NCI-H1092 (cell line): ENCODE measurements around the gene GPR3.
"Not testable (repeated sequence)": the region's sequence is repeated elsewhere in the genome, so short reads cannot be mapped to it uniquely, and the experiment has no call there.

Source experiments
- DNase-seq: peaks from one replicate; lab custom pipeline; 2025; lab: John Stamatoyannopoulos, UW

Gene GPR3

GRCh38 chr1:27380224-27380623 lies 12.2 kb upstream of the GPR3 start:
- no peak for DNase-seq

- DNase-seq = no peak
Measured at GRCh38 chr1:27380766-27381733, 11.4 kb upstream of the GPR3 start.

- no peak for DNase-seq
Measured at GRCh38 chr1:27381969-27382762, 10.3 kb upstream of the GPR3 start.

- DNase-seq = no peak
Measured at GRCh38 chr1:27383039-27383605, 9.3 kb upstream of the GPR3 start, which contains the start of gene CD164L2. CD164L2 (minus strand) TSS chr1:27383333; CDS start chr1:27383239, 94 bp downstream.

GRCh38 chr1:27383661-27384060 lies 8.8 kb upstream of the GPR3 start:
- no peak for DNase-seq

GRCh38 chr1:27384797-27385196 lies 7.6 kb upstream of the GPR3 start:
- not testable (repeated sequence) for DNase-seq

- peak; percentile 41 for DNase-seq
Measured at GRCh38 chr1:27388337-27389005, 4.0 kb upstream of the GPR3 start.

- DNase-seq = peak; percentile 48
Measured at GRCh38 chr1:27391511-27392095, 819 bp upstream of the GPR3 start.

- DNase-seq = no peak
Measured at GRCh38 chr1:27392778-27393635, 585 bp downstream of the GPR3 start.

- DNase-seq = no peak
Measured at GRCh38 chr1:27393641-27394281, 1.3 kb downstream of the GPR3 start.

GRCh38 chr1:27394282-27394658 lies 1.8 kb downstream of the GPR3 start:
- no peak for DNase-seq

GRCh38 chr1:27394925-27395324 lies 2.5 kb downstream of the GPR3 start:
- DNase-seq = no peak

- DNase-seq = peak; percentile 52
Measured at GRCh38 chr1:27395441-27396195, 3.2 kb downstream of the GPR3 start.

- DNase-seq = no peak
Measured at GRCh38 chr1:27397110-27397509, 4.7 kb downstream of the GPR3 start.

GRCh38 chr1:27397749-27398148 lies 5.3 kb downstream of the GPR3 start:
- no peak for DNase-seq

GRCh38 chr1:27398405-27399149 lies 6.2 kb downstream of the GPR3 start:
- no peak for DNase-seq

GRCh38 chr1:27399251-27400025 lies 7.0 kb downstream of the GPR3 start:
- no peak for DNase-seq
